Erythroblast (primary cell): ENCODE measurements around the gene HEATR5A.
A peak's percentile ranks its signal among the peaks of the same experiment; 100 is the strongest.
"Not testable (repeated sequence)": the region's sequence is repeated elsewhere in the genome, so short reads cannot be mapped to it uniquely, and the experiment has no call there.

Experiments used
- DNase-seq, 2 experiments: peaks; one replicate each; lab custom pipeline; 2025; lab: John Stamatoyannopoulos, UW
- GATA1 ChIP-seq: IDR thresholded peaks from 2 replicates; pipeline ENCODE4 v1.6.1; 2011; ENCODE audit warnings: low read depth, mild to moderate bottlenecking, control low read depth, low read length, moderate library complexity
- POLR2A ChIP-seq: IDR thresholded peaks from 2 replicates; pipeline ENCODE4 v1.6.1; 2011; ENCODE audit warnings: mild to moderate bottlenecking, low read length

Gene HEATR5A

DNA sequence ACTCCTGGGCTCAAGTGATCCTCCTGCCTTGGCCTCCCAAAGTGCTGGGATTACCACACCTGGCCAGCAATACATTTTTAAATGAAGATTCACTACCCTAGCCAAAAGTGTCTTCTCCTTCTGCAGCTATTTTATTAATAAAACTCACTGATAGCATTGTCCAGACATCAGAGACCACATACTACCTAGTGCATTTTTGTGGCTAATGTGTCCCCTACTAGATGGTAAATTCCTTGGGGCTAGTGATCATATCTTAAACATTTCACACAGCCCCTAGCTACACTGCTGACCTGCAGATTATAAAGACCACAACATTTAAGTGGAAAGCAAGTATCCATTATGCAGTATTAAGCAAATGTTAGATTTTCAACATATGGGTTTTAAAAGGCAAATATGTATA lies 19.9 kb upstream of the HEATR5A start:
- no peak for TF ChIP-seq POLR2A
- TF ChIP-seq GATA1, result no peak
- no peak for DNase-seq

DNA sequence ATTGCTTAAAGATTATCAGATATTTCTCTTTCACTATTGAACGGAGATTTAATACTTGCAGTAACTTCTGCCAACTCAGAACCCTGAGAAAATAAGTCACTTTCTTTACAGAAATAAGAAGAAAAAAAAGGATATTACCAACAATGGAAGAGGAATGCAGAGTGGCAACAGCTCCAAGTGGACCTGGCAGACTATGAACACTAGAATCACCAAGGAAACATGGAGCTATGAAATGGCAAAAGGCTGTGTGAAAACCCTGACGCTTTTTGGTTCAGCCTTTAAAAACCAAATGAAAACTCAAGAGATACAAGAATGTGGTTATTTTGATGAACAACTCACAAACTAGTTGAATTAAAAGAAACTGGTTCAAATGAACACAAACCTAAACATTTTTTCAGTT lies 19.2 kb upstream of the HEATR5A start:
- no peak for DNase-seq
- no peak for TF ChIP-seq GATA1
- TF ChIP-seq POLR2A, result no peak

DNA sequence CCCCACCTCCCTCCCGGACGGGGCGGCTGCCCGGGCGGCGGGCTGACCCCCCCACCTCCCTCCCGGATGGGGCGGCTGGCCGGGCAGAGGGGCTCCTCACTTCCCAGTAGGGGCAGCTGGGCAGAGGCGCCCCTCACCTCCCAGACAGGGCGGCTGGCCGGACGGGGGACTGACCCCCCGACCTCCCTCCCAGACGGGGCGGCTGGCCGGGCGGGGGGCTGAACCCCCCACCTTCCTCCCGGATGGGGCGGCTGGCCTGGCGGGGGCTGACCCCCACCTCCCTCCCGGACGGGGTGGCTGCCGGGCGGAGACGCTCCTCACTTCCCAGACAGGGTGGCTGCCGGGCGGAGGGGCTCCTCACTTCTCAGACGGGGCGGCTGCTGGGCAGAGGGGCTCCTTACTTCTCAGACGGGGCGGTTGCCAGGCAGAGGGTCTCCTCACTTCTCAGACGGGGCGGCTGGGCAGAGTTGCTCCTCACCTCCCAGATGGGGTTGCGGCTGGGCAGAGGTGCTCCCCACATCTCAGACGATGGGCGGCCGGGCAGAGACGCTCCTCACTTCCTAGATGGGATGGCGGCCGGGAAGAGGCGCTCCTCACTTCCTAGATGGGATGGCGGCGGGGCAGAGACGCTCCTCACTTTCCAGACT lies 16.8 kb upstream of the HEATR5A start:
- DNase-seq, result not testable (repeated sequence)

DNA sequence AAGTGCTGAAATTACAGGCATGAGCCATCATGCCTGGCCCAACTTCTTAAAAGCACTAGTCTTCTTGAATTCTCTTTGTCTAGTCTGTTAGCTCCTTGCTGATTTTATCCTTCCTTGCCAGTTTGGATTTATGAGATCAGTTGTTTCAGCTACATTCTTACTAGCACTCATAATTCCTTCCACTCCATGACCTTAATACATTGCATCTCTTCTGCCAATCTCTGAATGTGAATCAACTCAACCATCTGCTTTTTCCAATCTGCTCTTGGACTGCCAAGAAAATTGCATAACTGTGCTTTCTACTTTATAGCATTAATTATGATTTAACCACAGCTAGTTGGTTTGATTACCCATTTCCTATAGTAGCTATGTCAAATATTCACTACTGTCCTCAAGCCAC lies 14.9 kb upstream of the HEATR5A start:
- TF ChIP-seq POLR2A, result no peak
- TF ChIP-seq GATA1, result no peak
- DNase-seq, result no peak

DNA sequence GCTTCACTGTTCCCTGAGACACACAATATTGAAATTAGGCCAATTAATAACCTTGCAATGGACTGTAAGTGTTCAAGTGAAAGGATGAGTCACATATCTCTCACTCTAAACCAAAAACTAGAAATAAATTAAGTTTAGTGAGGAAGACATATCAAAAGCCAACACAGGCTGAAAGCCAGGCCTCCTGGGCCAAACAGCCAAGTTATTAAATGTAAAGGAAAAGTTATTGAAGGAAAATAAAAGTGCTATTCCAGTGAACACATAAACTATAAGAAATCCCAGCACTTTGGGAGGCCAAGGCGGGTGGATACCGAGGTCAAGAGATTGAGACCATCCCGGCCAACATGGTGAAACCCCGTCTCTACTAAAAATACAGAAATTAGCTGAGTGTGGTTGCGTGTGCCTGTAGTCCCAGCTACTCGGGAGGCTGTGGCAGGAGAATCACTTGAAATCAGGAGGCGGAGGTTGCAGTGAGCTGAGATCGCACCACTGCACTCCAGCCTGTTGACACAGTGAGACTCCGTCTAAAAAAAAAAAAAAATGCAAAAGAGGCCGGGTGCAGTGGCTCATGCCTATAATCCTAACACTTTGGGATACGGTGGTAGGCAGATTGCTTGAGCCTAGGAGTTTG lies 10.4 kb upstream of the HEATR5A start:
- no peak for DNase-seq
- TF ChIP-seq GATA1 (no peak), POLR2A (no peak)

DNA sequence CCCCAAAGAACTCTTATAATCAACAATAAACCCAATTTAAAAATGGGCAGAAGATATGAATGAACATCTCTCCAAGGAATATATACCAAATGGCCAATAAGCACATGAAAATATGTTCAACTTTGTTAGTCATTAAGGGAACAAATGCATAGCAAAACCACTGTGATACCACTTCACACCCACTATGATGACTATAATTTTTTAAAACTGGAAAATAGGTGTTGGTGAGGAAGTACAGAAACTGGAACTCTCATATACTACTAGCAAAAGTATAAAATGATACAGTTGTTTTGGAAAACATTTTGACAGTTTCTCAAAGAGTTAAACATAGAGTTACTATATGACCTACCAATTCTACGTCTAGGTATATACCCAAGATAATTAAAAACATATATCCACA lies 9.4 kb upstream of the HEATR5A start:
- DNase-seq, result no peak
- no peak for TF ChIP-seq POLR2A
- TF ChIP-seq GATA1, result no peak

DNA sequence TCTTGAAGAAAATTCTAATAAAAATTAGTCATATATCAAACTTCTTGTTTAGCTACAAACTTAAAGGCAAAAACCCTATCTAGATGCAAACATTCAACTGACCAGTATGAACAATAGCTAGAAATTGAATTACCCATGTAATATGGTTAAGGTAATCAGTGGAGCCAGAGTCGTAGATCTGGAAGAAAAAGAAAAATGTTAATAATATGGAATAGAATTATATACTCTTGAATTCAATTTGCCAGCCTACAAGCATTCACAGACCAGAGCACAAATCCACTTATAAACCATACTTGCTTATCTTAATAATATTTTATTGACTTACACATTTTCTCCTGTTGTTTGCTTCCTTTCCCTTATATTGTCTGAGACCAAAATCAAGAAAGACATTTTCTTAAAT lies 7.7 kb upstream of the HEATR5A start:
- no peak for TF ChIP-seq GATA1
- TF ChIP-seq POLR2A, result no peak
- no peak for DNase-seq

DNA sequence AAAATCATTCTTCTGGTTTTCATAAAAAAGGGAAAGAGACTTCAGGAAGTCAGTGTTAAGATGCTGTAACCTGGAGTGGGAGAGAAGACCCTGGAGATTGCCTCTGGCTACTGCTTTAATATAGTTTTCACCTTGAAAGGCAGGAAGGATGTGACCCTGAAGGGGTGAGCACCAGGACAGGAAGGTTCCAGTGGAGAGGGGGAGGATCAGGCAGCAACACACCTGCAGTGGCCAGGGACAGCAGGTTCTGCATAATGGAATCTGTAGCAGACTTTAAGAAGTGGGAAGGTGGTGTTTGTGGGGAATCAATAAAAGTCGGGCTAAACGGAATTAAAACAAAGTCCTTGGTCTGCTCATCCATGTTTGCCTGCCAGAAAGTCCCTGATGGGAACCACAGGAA lies 6.3 kb upstream of the HEATR5A start:
- no peak for TF ChIP-seq POLR2A
- no peak for TF ChIP-seq GATA1
- no peak for DNase-seq

DNA sequence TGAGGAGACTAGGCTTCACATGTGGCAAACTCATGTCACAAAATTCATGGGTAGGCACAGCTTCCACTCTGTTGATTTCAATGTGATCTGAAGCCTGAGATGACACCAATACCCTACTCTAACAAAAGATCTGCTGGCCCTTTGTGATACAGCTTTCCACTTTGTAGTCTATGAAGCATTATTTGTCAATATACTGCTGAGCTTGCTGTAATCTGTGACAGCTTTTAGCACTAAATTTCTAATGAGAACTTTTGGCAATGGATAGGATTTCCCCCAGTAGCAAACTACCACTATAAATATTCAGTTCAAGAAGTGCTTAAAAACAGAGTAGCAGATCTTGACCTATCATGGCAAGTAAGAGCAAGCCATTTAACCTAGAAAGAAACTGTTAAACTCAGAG lies 5.6 kb upstream of the HEATR5A start:
- TF ChIP-seq GATA1 (no peak), POLR2A (no peak)
- DNase-seq, result no peak

DNA sequence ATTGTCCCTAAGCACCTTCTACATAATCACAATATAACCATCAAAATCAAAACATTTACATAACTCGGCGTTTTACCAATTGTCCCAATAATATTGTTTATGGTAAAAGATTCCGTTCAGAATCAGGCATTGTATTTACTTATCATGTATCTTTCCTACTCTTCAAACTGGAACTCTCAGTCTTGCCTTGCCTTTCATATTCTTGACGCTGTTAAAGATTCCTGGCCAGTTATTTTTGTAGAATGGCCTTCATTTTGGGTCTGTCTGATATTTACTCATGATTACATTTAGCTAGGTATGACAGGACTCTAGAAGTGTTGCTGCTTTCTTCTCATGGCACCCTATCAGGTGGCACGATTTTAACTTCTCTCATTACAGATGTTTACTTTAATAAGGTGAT lies 850 bp upstream of the HEATR5A start:
- TF ChIP-seq GATA1 (no peak), POLR2A (no peak)
- DNase-seq, result peak in 1 of 2 experiments; percentile 22

DNA sequence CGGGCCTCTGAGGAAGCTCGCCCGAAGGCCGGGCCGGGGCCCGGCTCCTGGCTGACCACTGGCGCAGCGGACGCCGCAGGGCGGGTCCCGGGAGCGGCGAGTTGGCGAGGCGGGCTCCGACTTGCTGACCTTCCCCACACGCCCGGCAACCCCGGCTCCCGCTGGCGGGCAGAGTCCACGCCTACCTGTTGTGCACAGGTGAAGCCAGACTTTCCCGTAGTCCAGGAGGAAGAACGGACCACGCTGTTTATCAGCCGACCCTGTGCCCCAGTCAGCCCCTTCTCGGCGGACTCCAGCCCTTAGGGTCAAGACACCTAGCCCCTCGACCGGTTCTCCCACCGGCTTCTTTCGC lies 407 bp downstream of the HEATR5A start:
- no peak for TF ChIP-seq GATA1
- TF ChIP-seq POLR2A, result no peak
- peak; percentile 51 to 61 for DNase-seq

DNA sequence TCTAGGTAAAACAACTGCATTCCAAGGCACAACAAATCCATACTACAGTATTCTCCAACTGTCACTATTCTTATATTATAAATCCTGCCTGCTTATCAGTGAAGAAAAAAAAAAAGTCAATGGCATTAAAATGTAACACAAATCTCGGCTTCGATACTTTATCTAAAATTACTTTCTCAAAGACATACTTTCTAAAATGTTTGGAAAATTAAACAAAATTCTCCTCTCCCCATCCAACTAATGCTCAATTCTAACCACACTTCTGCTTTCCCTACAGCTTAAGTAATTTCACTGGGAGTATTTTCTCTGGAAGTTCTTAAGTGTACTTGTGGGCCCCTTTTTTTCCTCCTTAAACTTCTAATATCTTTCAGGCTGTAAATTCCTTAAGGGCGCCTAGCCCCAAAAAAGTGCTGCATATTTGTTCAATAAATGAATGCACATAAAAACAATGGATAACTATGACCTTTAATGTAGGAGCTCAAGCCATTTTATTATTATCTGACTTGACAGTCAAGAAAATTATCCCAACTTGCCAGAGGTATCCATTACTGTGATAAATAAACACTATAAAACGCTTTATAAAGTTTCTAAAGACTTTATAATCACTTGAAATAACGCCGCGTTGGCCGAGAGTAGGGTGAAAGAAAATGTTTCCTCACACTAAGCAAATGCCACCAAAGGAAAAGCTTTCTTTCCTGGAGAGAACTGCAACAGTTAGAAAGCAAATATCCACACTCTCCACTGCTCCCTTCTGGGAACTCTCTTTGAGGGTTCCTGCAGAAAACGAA lies 977 bp downstream of the HEATR5A start:
- TF ChIP-seq GATA1 (no peak), POLR2A (no peak)
- DNase-seq, result peak; percentile 23 to 36

DNA sequence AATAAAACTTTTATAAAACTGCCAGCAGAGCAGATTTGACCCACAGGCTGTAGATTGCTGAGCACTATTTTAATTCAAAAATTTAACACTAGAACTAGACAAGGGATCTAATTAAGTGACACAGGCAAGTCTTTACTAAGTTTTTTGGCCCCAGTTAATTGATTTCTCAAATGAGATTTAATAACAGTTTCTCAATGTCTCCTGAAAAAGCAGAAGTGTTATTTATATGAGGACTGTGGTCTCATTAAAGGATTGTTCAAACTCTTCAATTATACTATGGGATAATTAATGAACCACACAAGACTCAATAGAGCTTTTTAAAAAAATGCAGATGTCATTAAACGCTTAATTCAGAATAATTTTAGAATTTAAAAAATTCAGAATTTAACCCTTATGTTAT lies 1.9 kb downstream of the HEATR5A start:
- no peak for DNase-seq
- no peak for TF ChIP-seq POLR2A
- TF ChIP-seq GATA1, result no peak

DNA sequence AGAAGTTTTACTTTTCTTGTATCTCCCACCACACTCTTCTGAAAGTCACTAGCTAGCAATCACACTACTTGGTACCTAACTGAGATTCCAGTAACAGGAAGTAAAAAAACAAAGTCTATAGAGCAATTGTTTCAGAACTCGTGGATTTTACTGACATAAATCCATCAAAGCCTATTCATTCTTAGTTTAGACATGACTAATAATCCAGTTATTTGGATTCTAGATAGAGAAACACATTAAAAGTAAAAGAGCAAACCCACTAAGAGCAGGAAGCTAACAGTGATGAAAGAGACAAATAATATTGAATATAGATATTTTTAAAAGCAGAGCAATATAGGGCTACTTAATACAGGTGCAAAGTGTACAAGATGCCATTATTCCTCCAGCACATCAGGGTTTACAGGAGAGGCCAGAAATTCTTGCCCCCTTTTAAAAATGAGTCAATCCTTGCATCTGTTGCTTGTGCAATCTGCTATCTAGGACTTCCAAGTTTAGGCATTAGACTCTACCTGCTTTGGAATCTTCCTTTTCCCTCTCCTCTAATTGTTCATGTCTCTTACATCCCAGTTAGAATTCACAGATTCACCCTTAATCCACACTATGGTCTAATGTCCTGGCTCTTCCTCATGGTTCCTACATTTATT lies 6.0 kb downstream of the HEATR5A start:
- DNase-seq, result no peak
- no peak for TF ChIP-seq GATA1
- no peak for TF ChIP-seq POLR2A

DNA sequence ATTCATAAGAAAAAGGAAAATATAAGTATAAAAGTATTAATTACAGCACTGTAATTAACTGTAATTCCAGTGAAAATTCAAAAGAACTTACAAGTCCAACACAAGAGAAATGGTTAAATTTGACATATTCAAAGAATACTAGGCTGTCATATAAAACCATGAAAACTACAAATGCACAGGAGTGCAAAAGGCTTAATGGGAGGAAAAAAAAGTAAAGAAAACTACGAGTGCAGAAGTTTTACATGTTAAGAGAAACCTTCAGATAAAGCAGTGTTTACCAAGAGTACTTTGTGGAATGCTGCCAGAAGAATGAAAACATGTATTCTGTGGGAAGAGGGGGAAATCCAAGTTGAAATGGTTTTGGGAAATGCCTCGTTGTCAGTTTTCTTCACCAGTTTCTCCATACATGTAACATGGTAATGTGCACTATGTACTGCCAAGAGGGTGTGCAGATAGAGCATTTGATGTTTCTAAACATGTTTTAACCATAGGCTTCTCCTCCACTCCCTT lies 9.1 kb downstream of the HEATR5A start:
- TF ChIP-seq POLR2A, result no peak
- no peak for TF ChIP-seq GATA1
- no peak for DNase-seq
